ENCODE measurements around the gene DRD1. TPM values are rescaled to one million over a fixed set of nuclear protein-coding genes. Genes with fewer than 3 reads are reported as not detected.

The DRD1 gene
- total RNA-seq, 2 experiments from 2014 or later = not detected

DNA sequence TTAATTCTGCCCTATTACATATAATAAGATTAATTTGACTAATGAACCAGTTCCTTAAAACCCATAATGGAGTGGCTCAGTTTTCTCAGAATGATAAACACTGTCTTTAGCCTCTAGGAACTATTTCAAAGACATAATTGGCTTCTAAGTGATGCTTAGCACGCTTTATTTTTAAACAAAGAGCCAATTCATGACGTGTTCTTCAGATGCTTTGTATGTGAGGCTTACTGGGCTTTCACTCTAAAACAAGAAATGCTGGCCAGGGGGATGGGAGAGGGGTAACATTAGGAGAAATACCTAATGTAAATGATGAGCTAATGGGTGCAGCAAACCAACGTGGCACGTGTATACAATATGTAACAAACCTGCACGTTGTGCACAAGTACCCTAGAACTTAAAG is 26.8 kb upstream of the DRD1 start:
- DNase-seq = no peak
- intact Hi-C loops (cut with DNase I, micrococcal nuclease) = no loop called here
- H3K9me3 ChIP-seq (ENCODE audit: control insufficient read depth in 1 of 2, insufficient read depth in 1 of 2, low read length in 2 of 2) = no peaks in the 10 kb centered on the region
- CTCF ChIA-PET = no interaction called here
- H3K36me3 ChIP-seq (ENCODE audit: insufficient read depth, low read length) = no peaks in the 10 kb centered on the region
- no peak overlapping the region for H3K27ac Mint-ChIP-seq
- POLR2A ChIA-PET = no interaction called here
- H3K27ac ChIP-seq (ENCODE audit: low read depth in 1 of 2, low read length in 2 of 2) = no peak overlapping the region
- H3K27me3 Mint-ChIP-seq = peaks cover 13% of the 10 kb centered on the region
- no peak overlapping the region for H3K4me3 Mint-ChIP-seq
- H3K36me3 Mint-ChIP-seq (ENCODE audit: low read depth) = no peaks in the 10 kb centered on the region
- H3K4me3 ChIP-seq (ENCODE audit: low read length) = no peak overlapping the region
- H3K4me1 Mint-ChIP-seq (ENCODE audit: low read depth) = no peaks in the 10 kb centered on the region
- TF ChIP-seq, protein P1, sequence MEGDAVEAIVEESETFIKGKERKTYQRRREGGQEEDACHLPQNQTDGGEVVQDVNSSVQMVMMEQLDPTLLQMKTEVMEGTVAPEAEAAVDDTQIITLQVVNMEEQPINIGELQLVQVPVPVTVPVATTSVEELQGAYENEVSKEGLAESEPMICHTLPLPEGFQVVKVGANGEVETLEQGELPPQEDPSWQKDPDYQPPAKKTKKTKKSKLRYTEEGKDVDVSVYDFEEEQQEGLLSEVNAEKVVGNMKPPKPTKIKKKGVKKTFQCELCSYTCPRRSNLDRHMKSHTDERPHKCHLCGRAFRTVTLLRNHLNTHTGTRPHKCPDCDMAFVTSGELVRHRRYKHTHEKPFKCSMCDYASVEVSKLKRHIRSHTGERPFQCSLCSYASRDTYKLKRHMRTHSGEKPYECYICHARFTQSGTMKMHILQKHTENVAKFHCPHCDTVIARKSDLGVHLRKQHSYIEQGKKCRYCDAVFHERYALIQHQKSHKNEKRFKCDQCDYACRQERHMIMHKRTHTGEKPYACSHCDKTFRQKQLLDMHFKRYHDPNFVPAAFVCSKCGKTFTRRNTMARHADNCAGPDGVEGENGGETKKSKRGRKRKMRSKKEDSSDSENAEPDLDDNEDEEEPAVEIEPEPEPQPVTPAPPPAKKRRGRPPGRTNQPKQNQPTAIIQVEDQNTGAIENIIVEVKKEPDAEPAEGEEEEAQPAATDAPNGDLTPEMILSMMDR (IDR thresholded peaks at IDR 0.05) = no peak
- no peaks in the 10 kb centered on the region for H3K4me1 ChIP-seq (ENCODE audit: insufficient read depth, low read length)
- no peaks in the 10 kb centered on the region for H3K27me3 ChIP-seq (ENCODE audit: control insufficient read depth in 1 of 2, insufficient read depth in 2 of 2, low read length in 2 of 2)
- H3K9me3 Mint-ChIP-seq = no peaks in the 10 kb centered on the region
- no peak for ATAC-seq (ENCODE audit: poor library complexity)

DNA sequence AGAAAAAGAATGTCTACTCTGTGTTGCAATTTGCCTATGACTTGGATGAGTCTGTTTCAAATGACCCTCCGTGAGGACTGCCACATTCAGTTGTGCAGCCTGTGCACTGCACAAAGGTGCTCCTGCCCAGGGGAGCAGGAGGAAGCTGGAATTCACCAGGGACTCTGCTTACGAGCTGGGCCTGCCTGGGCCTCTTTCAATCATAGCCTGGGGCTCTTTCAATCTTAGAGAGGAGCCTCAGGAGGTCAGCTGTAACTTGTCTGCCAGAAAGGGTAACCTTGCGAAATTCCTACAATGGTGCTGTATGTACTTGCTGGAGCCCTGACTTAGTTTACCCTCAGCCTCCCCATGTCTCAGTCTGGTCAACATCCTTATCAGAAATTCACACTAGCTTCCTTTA is 25.9 kb upstream of the DRD1 start:
- Mint-ChIP-seq H3K36me3 (ENCODE audit: low read depth) (no peaks in the 10 kb centered on the region), H3K4me1 (ENCODE audit: low read depth) (peaks cover under 1% of the 10 kb centered on the region), H3K27me3 (peaks cover 13% of the 10 kb centered on the region), H3K4me3 (no peak overlapping the region), H3K9me3 (no peaks in the 10 kb centered on the region), H3K27ac (no peak overlapping the region)
- ChIA-PET POLR2A (no interaction called here), CTCF (no interaction called here)
- ATAC-seq (ENCODE audit: poor library complexity) (no peak), DNase-seq (no peak)
- Histone ChIP-seq H3K9me3 (ENCODE audit: control insufficient read depth in 1 of 2, insufficient read depth in 1 of 2, low read length in 2 of 2) (no peaks in the 10 kb centered on the region), H3K36me3 (ENCODE audit: insufficient read depth, low read length) (no peaks in the 10 kb centered on the region), H3K4me3 (ENCODE audit: low read length) (no peak overlapping the region), H3K27ac (ENCODE audit: low read depth in 1 of 2, low read length in 2 of 2) (no peak overlapping the region), H3K27me3 (ENCODE audit: control insufficient read depth in 1 of 2, insufficient read depth in 2 of 2, low read length in 2 of 2) (no peaks in the 10 kb centered on the region), H3K4me1 (ENCODE audit: insufficient read depth, low read length) (peaks cover 1% of the 10 kb centered on the region)
- intact Hi-C loops (cut with DNase I, micrococcal nuclease) = no loop called here
- TF ChIP-seq, protein P1 (IDR thresholded peaks at IDR 0.05) = no peak

DNA sequence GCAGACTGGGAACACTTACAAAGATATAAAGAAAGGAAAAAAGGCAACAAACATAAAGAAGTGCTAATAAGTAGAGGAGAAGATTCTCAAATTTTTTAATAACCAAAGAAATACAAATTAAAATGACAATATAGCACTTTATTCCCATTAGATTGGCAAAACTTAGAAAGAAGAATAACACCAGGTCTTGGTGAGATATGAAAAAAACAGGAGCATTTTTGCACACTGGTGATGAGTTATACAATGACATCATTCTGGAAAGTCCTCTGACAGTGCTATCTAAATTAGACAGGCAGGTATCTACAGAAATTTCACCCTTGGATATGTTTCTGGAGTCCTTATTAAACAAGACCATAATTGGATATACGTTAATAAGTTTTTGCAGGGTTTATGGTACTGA is 24.9 kb upstream of the DRD1 start:
- Mint-ChIP-seq H3K27ac (no peak overlapping the region), H3K4me3 (no peak overlapping the region), H3K27me3 (peaks cover 6% of the 10 kb centered on the region), H3K4me1 (ENCODE audit: low read depth) (peaks cover 6% of the 10 kb centered on the region), H3K9me3 (no peaks in the 10 kb centered on the region), H3K36me3 (ENCODE audit: low read depth) (no peaks in the 10 kb centered on the region)
- Histone ChIP-seq H3K27me3 (ENCODE audit: control insufficient read depth in 1 of 2, insufficient read depth in 2 of 2, low read length in 2 of 2) (no peaks in the 10 kb centered on the region), H3K9me3 (ENCODE audit: control insufficient read depth in 1 of 2, insufficient read depth in 1 of 2, low read length in 2 of 2) (no peaks in the 10 kb centered on the region), H3K27ac (ENCODE audit: low read depth in 1 of 2, low read length in 2 of 2) (no peak overlapping the region), H3K36me3 (ENCODE audit: insufficient read depth, low read length) (no peaks in the 10 kb centered on the region), H3K4me1 (ENCODE audit: insufficient read depth, low read length) (peaks cover 7% of the 10 kb centered on the region), H3K4me3 (ENCODE audit: low read length) (no peak overlapping the region)
- no peak for ATAC-seq (ENCODE audit: poor library complexity)
- DNase-seq = no peak
- intact Hi-C loops (cut with DNase I, micrococcal nuclease) = no loop called here
- ChIA-PET CTCF (no interaction called here), POLR2A (no interaction called here)
- TF ChIP-seq, protein P1 (IDR thresholded peaks at IDR 0.05) = no peak
